ENCODE results near the gene ALOX12B.

DNA sequence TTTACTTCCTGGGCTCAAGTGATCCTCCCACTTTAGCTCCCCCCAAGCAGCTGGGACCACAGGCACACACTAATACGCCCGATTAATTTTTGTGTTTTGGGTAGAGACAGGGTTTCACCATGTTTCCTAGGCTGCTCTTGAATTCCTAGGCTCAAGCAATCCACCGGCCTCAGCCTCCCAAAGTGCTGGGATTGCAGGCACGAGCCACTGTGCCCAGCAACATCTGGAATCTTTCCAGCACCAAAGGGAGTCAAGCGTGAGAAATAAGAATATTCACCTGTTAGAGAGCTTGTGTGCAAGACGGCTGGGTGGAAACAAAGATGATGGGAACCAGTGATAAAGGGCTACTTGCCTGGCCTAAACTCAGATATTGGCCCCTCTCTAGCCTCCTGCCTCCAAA is 14.2 kb upstream of the ALOX12B start:
- no peak for TF ChIP-seq POLR2A (IDR thresholded peaks at IDR 0.05)
- TF ChIP-seq, protein P1, sequence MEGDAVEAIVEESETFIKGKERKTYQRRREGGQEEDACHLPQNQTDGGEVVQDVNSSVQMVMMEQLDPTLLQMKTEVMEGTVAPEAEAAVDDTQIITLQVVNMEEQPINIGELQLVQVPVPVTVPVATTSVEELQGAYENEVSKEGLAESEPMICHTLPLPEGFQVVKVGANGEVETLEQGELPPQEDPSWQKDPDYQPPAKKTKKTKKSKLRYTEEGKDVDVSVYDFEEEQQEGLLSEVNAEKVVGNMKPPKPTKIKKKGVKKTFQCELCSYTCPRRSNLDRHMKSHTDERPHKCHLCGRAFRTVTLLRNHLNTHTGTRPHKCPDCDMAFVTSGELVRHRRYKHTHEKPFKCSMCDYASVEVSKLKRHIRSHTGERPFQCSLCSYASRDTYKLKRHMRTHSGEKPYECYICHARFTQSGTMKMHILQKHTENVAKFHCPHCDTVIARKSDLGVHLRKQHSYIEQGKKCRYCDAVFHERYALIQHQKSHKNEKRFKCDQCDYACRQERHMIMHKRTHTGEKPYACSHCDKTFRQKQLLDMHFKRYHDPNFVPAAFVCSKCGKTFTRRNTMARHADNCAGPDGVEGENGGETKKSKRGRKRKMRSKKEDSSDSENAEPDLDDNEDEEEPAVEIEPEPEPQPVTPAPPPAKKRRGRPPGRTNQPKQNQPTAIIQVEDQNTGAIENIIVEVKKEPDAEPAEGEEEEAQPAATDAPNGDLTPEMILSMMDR (IDR thresholded peaks at IDR 0.05) = no peak

All from esophagus squamous epithelium (tissue), 4 donors.